ENCODE data around the gene NR2F1-AS1.

DNA sequence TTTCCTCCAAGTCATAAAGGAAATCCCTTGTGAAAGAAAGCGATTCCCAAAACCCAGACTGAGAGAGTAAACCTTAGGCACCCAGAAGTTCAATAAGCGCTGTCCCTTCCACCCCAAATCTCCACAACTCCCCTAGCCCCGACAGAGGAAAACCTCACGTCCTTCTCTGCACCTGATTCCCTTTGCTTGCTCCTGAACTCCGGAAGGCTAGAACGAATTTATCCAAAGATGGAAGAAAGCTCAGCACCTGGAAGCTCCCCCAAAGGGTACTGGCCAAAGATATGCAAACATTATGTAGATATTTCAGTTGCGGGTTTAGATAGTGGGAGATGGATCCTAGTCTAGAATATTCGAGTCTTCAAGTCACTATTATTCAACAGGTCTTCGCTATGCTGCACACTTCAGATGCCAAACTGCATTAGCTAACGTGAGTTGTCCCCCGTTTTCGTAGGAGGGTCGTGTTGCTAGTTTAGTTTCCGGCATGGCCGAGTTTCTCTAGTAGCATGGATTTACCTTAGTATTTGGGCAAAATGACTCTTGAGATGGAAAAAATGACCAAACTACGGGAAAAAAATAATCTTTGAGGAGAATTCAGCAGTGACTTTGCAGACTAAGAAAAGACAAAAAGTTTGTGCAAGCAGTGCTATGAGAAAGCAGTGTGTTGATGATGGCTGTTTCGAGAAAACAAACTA is 29.7 kb upstream of the NR2F1-AS1 start:
- TF ChIP-seq CTCF (IDR thresholded peaks at IDR 0.05; ENCODE audit: low read length) (no peak), EZH2 (optimal IDR thresholded peaks at IDR 0.05; ENCODE audit: low read depth, low read length) (no peak), EZH2phosphoT487 (IDR thresholded peaks at IDR 0.05; ENCODE audit: low read length) (no peak)

Measured in MM.1S (cell line).